ENCODE data around the gene ART3. TPM values are rescaled to one million over a fixed set of nuclear protein-coding genes. Genes with fewer than 3 reads are reported as not detected.

The ART3 gene
- polyA plus RNA-seq, 3 donors, result not detected

DNA sequence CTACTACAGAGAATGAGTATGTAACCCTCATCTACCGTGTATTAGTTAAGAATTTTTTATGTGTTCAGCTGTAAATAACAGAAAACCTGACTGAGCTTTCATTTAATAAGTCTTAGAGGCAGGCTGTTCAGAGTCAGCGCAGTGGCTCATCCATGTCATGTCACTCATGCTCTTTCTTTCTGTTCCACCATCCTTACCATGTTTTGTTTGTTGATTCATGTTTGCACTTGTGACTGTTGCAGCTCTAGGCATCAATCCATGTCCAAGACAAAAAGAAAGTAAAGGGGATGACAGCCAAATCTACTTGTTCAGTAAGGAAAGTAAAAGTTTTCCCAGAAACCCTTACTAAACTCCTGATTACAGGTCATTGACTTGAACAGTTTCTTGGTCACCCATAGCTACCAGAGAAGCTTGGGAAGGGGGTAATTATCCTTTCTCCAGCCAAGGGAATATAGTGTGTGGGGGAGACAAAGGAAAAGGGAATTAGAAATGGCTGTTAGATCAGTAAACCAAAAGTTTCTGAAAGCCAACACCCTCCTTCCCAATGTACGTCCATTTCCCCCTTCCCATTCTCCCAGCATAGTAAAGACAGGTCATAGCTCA, 9.0 kb downstream of the ART3 start:
- H3K79me2 ChIP-seq (ENCODE audit: insufficient read depth, low read length), result no peaks in the 10 kb centered on the region
- no peak overlapping the region for H3K27ac Mint-ChIP-seq
- no peaks in the 10 kb centered on the region for H3K36me3 ChIP-seq (replicated peaks in 1 of 2; ENCODE audit: control insufficient read depth in 1 of 2, insufficient read depth in 2 of 2, low read length in 2 of 2)
- no peaks in the 10 kb centered on the region for H4K20me1 ChIP-seq (ENCODE audit: insufficient read depth, low read length)
- no peak overlapping the region for H3K4me3 ChIP-seq (replicated peaks in 1 of 3; ENCODE audit: low read depth in 2 of 3, low read length in 3 of 3)
- no peak overlapping the region for H3K4me3 Mint-ChIP-seq
- no peaks in the 10 kb centered on the region for H3K4me1 ChIP-seq (ENCODE audit: control insufficient read depth in 1 of 2, insufficient read depth in 2 of 2, low read length in 2 of 2)
- no peaks in the 10 kb centered on the region for H3K9me3 Mint-ChIP-seq
- DNase-seq, result no peak
- H3K4me2 ChIP-seq (replicated peaks; ENCODE audit: extremely low read depth, low read length, poor library complexity, severe bottlenecking), result no peak overlapping the region
- no peaks in the 10 kb centered on the region for H3K9me3 ChIP-seq (replicated peaks in 1 of 2; ENCODE audit: control insufficient read depth in 1 of 2, insufficient read depth in 1 of 2, low read length in 2 of 2)
- peaks cover 3 to 9% (median 6%) of the 10 kb centered on the region in 3 donors for H3K27me3 Mint-ChIP-seq (ENCODE audit: low read depth in 3 of 3)
- H3K36me3 Mint-ChIP-seq, result no peaks in the 10 kb centered on the region
- intact Hi-C loops (cut with micrococcal nuclease), result no loop called here
- no peak overlapping the region for H2AFZ ChIP-seq (ENCODE audit: insufficient read depth, low read depth, low read length, poor library complexity, severe bottlenecking)
- WGBS (ENCODE audit: insufficient coverage), result no CpG with 5 or more reads among the region's 3 CpGs
- no peaks in the 10 kb centered on the region for H3K27me3 ChIP-seq (ENCODE audit: control insufficient read depth in 2 of 2, insufficient read depth in 2 of 2, low read length in 2 of 2)
- peaks cover 5% of the 10 kb centered on the region for H3K4me1 Mint-ChIP-seq
- H3K9ac ChIP-seq (ENCODE audit: insufficient read depth, low read length, poor library complexity, severe bottlenecking), result no peak overlapping the region
- TF ChIP-seq, protein P1, sequence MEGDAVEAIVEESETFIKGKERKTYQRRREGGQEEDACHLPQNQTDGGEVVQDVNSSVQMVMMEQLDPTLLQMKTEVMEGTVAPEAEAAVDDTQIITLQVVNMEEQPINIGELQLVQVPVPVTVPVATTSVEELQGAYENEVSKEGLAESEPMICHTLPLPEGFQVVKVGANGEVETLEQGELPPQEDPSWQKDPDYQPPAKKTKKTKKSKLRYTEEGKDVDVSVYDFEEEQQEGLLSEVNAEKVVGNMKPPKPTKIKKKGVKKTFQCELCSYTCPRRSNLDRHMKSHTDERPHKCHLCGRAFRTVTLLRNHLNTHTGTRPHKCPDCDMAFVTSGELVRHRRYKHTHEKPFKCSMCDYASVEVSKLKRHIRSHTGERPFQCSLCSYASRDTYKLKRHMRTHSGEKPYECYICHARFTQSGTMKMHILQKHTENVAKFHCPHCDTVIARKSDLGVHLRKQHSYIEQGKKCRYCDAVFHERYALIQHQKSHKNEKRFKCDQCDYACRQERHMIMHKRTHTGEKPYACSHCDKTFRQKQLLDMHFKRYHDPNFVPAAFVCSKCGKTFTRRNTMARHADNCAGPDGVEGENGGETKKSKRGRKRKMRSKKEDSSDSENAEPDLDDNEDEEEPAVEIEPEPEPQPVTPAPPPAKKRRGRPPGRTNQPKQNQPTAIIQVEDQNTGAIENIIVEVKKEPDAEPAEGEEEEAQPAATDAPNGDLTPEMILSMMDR (IDR thresholded peaks at IDR 0.05), result no peak
- no peak overlapping the region for H3K27ac ChIP-seq (ENCODE audit: low read depth in 1 of 2, low read length in 2 of 2)

DNA sequence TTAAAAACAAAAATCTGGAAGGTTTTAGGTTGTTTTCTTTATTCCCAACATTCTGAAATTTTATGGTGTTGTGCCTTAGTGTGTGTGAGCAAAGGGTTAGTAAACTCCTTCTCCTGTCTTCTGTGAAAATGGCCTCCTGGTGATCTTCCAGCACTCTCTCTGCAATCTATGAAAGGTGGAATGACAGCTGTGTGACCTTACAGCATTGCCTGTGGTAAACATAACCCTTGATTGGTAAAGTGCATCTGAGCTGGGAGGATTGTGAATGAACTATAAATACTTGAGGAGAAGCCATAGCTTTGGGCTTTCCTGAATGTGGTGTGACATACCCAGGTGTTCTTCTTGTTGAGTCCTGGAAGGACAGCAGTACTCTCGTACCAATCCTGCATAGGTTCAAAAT, 10.0 kb downstream of the ART3 start:
- Histone ChIP-seq H3K27ac (ENCODE audit: low read depth in 1 of 2, low read length in 2 of 2) (no peak overlapping the region), H3K27me3 (ENCODE audit: control insufficient read depth in 2 of 2, insufficient read depth in 2 of 2, low read length in 2 of 2) (no peaks in the 10 kb centered on the region), H3K4me2 (replicated peaks; ENCODE audit: extremely low read depth, low read length, poor library complexity, severe bottlenecking) (no peak overlapping the region), H3K79me2 (ENCODE audit: insufficient read depth, low read length) (no peaks in the 10 kb centered on the region), H3K4me1 (ENCODE audit: control insufficient read depth in 1 of 2, insufficient read depth in 2 of 2, low read length in 2 of 2) (peaks cover 5 to 6% of the 10 kb centered on the region in 2 donors), H3K4me3 (replicated peaks in 1 of 3; ENCODE audit: low read depth in 2 of 3, low read length in 3 of 3) (no peak overlapping the region), H3K36me3 (replicated peaks in 1 of 2; ENCODE audit: control insufficient read depth in 1 of 2, insufficient read depth in 2 of 2, low read length in 2 of 2) (no peaks in the 10 kb centered on the region), H2AFZ (ENCODE audit: insufficient read depth, low read depth, low read length, poor library complexity, severe bottlenecking) (no peak overlapping the region), H3K9ac (ENCODE audit: insufficient read depth, low read length, poor library complexity, severe bottlenecking) (no peak overlapping the region), H4K20me1 (ENCODE audit: insufficient read depth, low read length) (no peaks in the 10 kb centered on the region), H3K9me3 (replicated peaks in 1 of 2; ENCODE audit: control insufficient read depth in 1 of 2, insufficient read depth in 1 of 2, low read length in 2 of 2) (no peaks in the 10 kb centered on the region)
- no CpG with 5 or more reads among the region's 1 CpG for WGBS (ENCODE audit: insufficient coverage)
- TF ChIP-seq, protein P1 (IDR thresholded peaks at IDR 0.05), result no peak
- Mint-ChIP-seq H3K9me3 (peaks cover 0 to 3% (median 0%) of the 10 kb centered on the region in 7 donors), H3K27ac (no peak overlapping the region), H3K36me3 (peaks cover 0 to 2% of the 10 kb centered on the region in 2 donors), H3K4me3 (no peak overlapping the region), H3K27me3 (ENCODE audit: low read depth in 3 of 3) (peaks cover 3 to 5% (median 4%) of the 10 kb centered on the region in 3 donors), H3K4me1 (peaks cover 10% of the 10 kb centered on the region)
- intact Hi-C loops (cut with micrococcal nuclease), result no loop called here
- no peak for DNase-seq
